ENCODE data around the gene PODXL2. TPM values are rescaled to one million over a fixed set of nuclear protein-coding genes. Genes with fewer than 3 reads are reported as not detected.

The PODXL2 gene
- polyA plus RNA-seq, 1 experiment = 3.4 TPM

- ChIA-PET POLR2A (no interaction called here), CTCF (no interaction called here)
- no peaks in the 10 kb centered on the region for H3K36me3 ChIP-seq (ENCODE audit: control insufficient read depth, insufficient read depth, low read length)
- TF ChIP-seq CTCF (IDR thresholded peaks at IDR 0.05; ENCODE audit: insufficient read depth, low read depth, low read length) = no peak
- H3K27me3 ChIP-seq (ENCODE audit: control insufficient read depth, insufficient read depth, low read length) = peaks cover 1% of the 10 kb centered on the region; the same call in 1 of the 2 replicates
- H3K4me3 ChIP-seq (ENCODE audit: low read depth, low read length) = no peak overlapping the region
- no peak for DNase-seq (ENCODE audit: low read depth)
Observed at GRCh38 chr3:127656906-127657305, 27.9 kb downstream of the PODXL2 start.

- no peaks in the 10 kb centered on the region for H3K27me3 ChIP-seq (ENCODE audit: control insufficient read depth, insufficient read depth, low read length)
- no peak for TF ChIP-seq CTCF (IDR thresholded peaks at IDR 0.05; ENCODE audit: insufficient read depth, low read depth, low read length)
- H3K36me3 ChIP-seq (ENCODE audit: control insufficient read depth, insufficient read depth, low read length) = no peaks in the 10 kb centered on the region
- no peak for DNase-seq (ENCODE audit: low read depth)
- ChIA-PET POLR2A (interaction anchor here (0.7 kb wide), 1 partner anchor 483 kb away, joined by 3 read pairs; no protein-coding TSS in a partner anchor), CTCF (interaction anchor here (0.7 kb wide), 1 partner anchor 20 kb away, joined by 3 read pairs; no protein-coding TSS in a partner anchor)
- no peak overlapping the region for H3K4me3 ChIP-seq (ENCODE audit: low read depth, low read length)
Observed at GRCh38 chr3:127658234-127658633, 29.2 kb downstream of the PODXL2 start.

GRCh38 chr3:127660621-127661251, 31.8 kb downstream of the PODXL2 start:
- CTCF ChIA-PET = interaction anchor here (0.6 to 2.3 kb wide), 4 partner anchors 8 to 312 kb away, joined by 3 to 9 read pairs (median 4); no protein-coding TSS in a partner anchor
- TF ChIP-seq CTCF (IDR thresholded peaks at IDR 0.05; ENCODE audit: insufficient read depth, low read depth, low read length) = no peak
- POLR2A ChIA-PET = no interaction called here
- Histone ChIP-seq H3K27me3 (ENCODE audit: control insufficient read depth, insufficient read depth, low read length) (no peaks in the 10 kb centered on the region; the same call in 1 of the 2 replicates), H3K4me3 (ENCODE audit: low read depth, low read length) (no peak overlapping the region), H3K36me3 (ENCODE audit: control insufficient read depth, insufficient read depth, low read length) (no peaks in the 10 kb centered on the region)
- no peak for DNase-seq (ENCODE audit: low read depth)

GRCh38 chr3:127661600-127661999, 32.6 kb downstream of the PODXL2 start:
- Histone ChIP-seq H3K27me3 (ENCODE audit: control insufficient read depth, insufficient read depth, low read length) (no peaks in the 10 kb centered on the region; the same call in 1 of the 2 replicates), H3K4me3 (ENCODE audit: low read depth, low read length) (no peak overlapping the region), H3K36me3 (ENCODE audit: control insufficient read depth, insufficient read depth, low read length) (no peaks in the 10 kb centered on the region)
- POLR2A ChIA-PET = no interaction called here
- TF ChIP-seq CTCF (IDR thresholded peaks at IDR 0.05; ENCODE audit: insufficient read depth, low read depth, low read length) = no peak
- DNase-seq (ENCODE audit: low read depth) = no peak
- CTCF ChIA-PET = interaction anchor here (1.4 to 2.3 kb wide), 2 partner anchors 9 to 18 kb away, joined by 4 to 9 read pairs; no protein-coding TSS in a partner anchor

DNA sequence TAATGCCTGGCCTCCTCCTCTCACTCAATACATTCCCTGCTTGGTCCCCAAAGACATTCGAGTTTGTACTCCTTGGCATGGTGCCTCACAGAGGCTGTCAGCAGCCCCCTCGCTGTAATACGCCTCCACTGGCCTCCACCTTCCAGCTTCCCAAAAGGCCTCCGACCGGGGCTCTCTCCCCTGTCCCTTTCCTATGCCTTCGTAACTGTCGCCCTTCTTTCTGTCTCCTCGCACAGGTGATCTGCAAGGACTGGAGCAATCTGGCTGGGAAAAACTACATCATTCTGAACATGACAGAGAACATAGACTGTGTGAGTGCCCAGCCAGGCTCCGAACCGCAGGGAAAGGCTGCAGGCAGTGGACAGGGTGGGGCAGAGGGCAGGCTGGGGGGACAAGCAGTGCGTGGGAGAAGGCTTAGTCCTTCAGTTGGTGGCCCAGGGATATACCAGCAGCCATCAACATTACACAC, 33.0 kb downstream of the PODXL2 start:
- no peak for DNase-seq (ENCODE audit: low read depth)
- ChIA-PET POLR2A (no interaction called here), CTCF (interaction anchor here (1.4 to 2.3 kb wide), 2 partner anchors 10 to 18 kb away, joined by 4 to 9 read pairs; no protein-coding TSS in a partner anchor)
- no peaks in the 10 kb centered on the region for H3K36me3 ChIP-seq (ENCODE audit: control insufficient read depth, insufficient read depth, low read length)
- no peak overlapping the region for H3K4me3 ChIP-seq (ENCODE audit: low read depth, low read length)
- H3K27me3 ChIP-seq (ENCODE audit: control insufficient read depth, insufficient read depth, low read length) = no peaks in the 10 kb centered on the region; the same call in 1 of the 2 replicates
- TF ChIP-seq CTCF (IDR thresholded peaks at IDR 0.05; ENCODE audit: insufficient read depth, low read depth, low read length) = no peak
